WTC11 (cell line): ENCODE measurements around the gene RPUSD3. TPM values are rescaled to one million over a fixed set of nuclear protein-coding genes. Genes with fewer than 3 reads are reported as not detected.

Experiments used
- ATAC-seq: fragments of 200-7000 bp; cut with Tn5 transposase; 2 replicates; pipeline ENCODE4 v1.10.0; 2021; ENCODE audit warnings: mild to moderate bottlenecking, moderate library complexity
- CTCF ChIA-PET: fragments of 300-600 bp; sonication (Branson Sonifier 250); formaldehyde crosslinking; loops from one replicate; lab custom pipeline; 2021; ENCODE audit warnings: antibody characterized with exemption; lab: Charles Lee
- POLR2A ChIA-PET: fragments of 350-600 bp; sonication (Branson Sonifier 250); formaldehyde crosslinking; loops from one replicate; lab custom pipeline; 2021; ENCODE audit warnings: antibody characterized with exemption; lab: Charles Lee
- DNase-seq: peaks from one replicate; pipeline ENCODE4 v3.0.0; 2021; ENCODE audit warnings: low spot score
- H3K27ac Mint-ChIP-seq: 2 replicates; pipeline ENCODE4 v1.8.0; 2021; ENCODE audit warnings: mixed read lengths
- H3K27me3 Mint-ChIP-seq: 2 replicates; pipeline ENCODE4 v1.8.0; 2021; ENCODE audit warnings: low read depth, mild to moderate bottlenecking, moderate library complexity, mixed read lengths
- H3K36me3 Mint-ChIP-seq: 2 replicates; pipeline ENCODE4 v1.8.0; 2021; ENCODE audit warnings: mixed read lengths
- H3K4me1 Mint-ChIP-seq: 2 replicates; pipeline ENCODE4 v1.8.0; 2022; ENCODE audit warnings: mixed read lengths
- H3K4me3 Mint-ChIP-seq: 2 replicates; pipeline ENCODE4 v1.8.0; 2021; ENCODE audit warnings: mild to moderate bottlenecking, moderate library complexity, mixed read lengths
- H3K9me3 Mint-ChIP-seq: 2 replicates; pipeline ENCODE4 v1.8.0; 2021; ENCODE audit warnings: mixed read lengths
- ELF4 ChIP-seq: sonication (generic); formaldehyde crosslinking; IDR thresholded peaks from 2 replicates; pipeline ENCODE4 v1.8.1; 2022; ENCODE audit warnings: low read depth, mild to moderate bottlenecking, moderate library complexity, missing genetic modification reagents
- ESRRA ChIP-seq: sonication (generic); formaldehyde crosslinking; IDR thresholded peaks from 2 replicates; pipeline ENCODE4 v1.8.1; 2022; ENCODE audit warnings: mild to moderate bottlenecking, missing genetic modification reagents, borderline replicate concordance
- FOXJ3 ChIP-seq: sonication (generic); formaldehyde crosslinking; IDR thresholded peaks from 2 replicates; pipeline ENCODE4 v1.9.0; 2021; ENCODE audit warnings: missing genetic modification reagents, mild to moderate bottlenecking, borderline replicate concordance
- HMGA2 ChIP-seq: fragments of 250-450 bp; sonication (Bioruptor Pico); IDR thresholded peaks from 2 replicates; pipeline ENCODE4 v1.4.0; 2021; ENCODE audit warnings: mild to moderate bottlenecking, moderate library complexity
- KAT7 ChIP-seq: sonication (generic); formaldehyde crosslinking; IDR thresholded peaks from 2 replicates; pipeline ENCODE4 v1.8.1; 2023; ENCODE audit warnings: missing genetic modification reagents, mild to moderate bottlenecking, borderline replicate concordance
- NR1H2 ChIP-seq: sonication (generic); formaldehyde crosslinking; IDR thresholded peaks from 2 replicates; pipeline ENCODE4 v1.9.0; 2021; ENCODE audit warnings: mild to moderate bottlenecking, moderate library complexity, missing genetic modification reagents
- RORB ChIP-seq: fragments of 250-450 bp; sonication (Bioruptor Pico); IDR thresholded peaks from 2 replicates; pipeline ENCODE4 v1.9.0; 2021; ENCODE audit warnings: mild to moderate bottlenecking
- TCF7 ChIP-seq: sonication (generic); formaldehyde crosslinking; IDR thresholded peaks from 2 replicates; pipeline ENCODE4 v1.8.0; 2022; ENCODE audit warnings: mild to moderate bottlenecking, low read depth, missing genetic modification reagents, moderate library complexity
- TEAD1 ChIP-seq: sonication (generic); formaldehyde crosslinking; IDR thresholded peaks from 2 replicates; pipeline ENCODE4 v1.8.0; 2022; ENCODE audit warnings: mild to moderate bottlenecking, missing genetic modification reagents
- ZNF138 ChIP-seq: sonication (generic); formaldehyde crosslinking; conservative IDR thresholded peaks from 2 replicates; pipeline ENCODE4 v1.8.1; 2022; ENCODE audit warnings: mild to moderate bottlenecking, moderate library complexity, missing genetic modification reagents
- ZNF416 ChIP-seq: fragments of 250-450 bp; sonication (Bioruptor Pico); IDR thresholded peaks from 2 replicates; pipeline ENCODE4 v1.9.0; 2021; ENCODE audit warnings: mild to moderate bottlenecking, inconsistent platforms
- total RNA-seq: library from RNA; stranded (reverse); gene quantifications from 3 replicates; pipeline ENCODE4 v1.2.3, GENCODE V29; 2021
- TF ChIP-seq, protein P1 (sequence below): fragments of 250-450 bp; sonication (Bioruptor Pico); IDR thresholded peaks from 2 replicates; pipeline ENCODE4 v1.9.0; 2021; ENCODE audit warnings: mild to moderate bottlenecking, borderline replicate concordance
- TF ChIP-seq, protein P2 (sequence below): sonication (generic); formaldehyde crosslinking; conservative IDR thresholded peaks from 2 replicates; pipeline ENCODE4 v1.8.1; 2022; ENCODE audit warnings: mild to moderate bottlenecking, missing genetic modification reagents
- TF ChIP-seq, protein P3 (sequence below): fragments of 250-450 bp; sonication (Bioruptor Pico); IDR thresholded peaks from 2 replicates; pipeline ENCODE4 v1.9.0; 2021; ENCODE audit warnings: moderate library complexity, mild to moderate bottlenecking, inconsistent platforms, borderline replicate concordance
- TF ChIP-seq, protein P4 (sequence below): sonication (generic); formaldehyde crosslinking; IDR thresholded peaks from 2 replicates; pipeline ENCODE4 v1.8.0; 2023; ENCODE audit warnings: missing genetic modification reagents, mild to moderate bottlenecking, borderline replicate concordance
- TF ChIP-seq, protein P5 (sequence below): fragments of 250-450 bp; sonication (Bioruptor Pico); IDR thresholded peaks from 2 replicates; pipeline ENCODE4 v2.1.2; 2022; ENCODE audit warnings: mild to moderate bottlenecking, moderate library complexity
- TF ChIP-seq, protein P6 (sequence below): sonication (generic); formaldehyde crosslinking; IDR thresholded peaks from 2 replicates; pipeline ENCODE4 v1.8.1; 2022; ENCODE audit warnings: low read depth, mild to moderate bottlenecking, moderate library complexity, missing genetic modification reagents, borderline replicate concordance
- TF ChIP-seq, protein P7 (sequence below): sonication (generic); formaldehyde crosslinking; IDR thresholded peaks from 2 replicates; pipeline ENCODE4 v1.8.0; 2022; ENCODE audit warnings: mild to moderate bottlenecking, missing genetic modification reagents

The RPUSD3 gene
- total RNA-seq, 1 experiment from 2014 or later, result 95.5 TPM

DNA sequence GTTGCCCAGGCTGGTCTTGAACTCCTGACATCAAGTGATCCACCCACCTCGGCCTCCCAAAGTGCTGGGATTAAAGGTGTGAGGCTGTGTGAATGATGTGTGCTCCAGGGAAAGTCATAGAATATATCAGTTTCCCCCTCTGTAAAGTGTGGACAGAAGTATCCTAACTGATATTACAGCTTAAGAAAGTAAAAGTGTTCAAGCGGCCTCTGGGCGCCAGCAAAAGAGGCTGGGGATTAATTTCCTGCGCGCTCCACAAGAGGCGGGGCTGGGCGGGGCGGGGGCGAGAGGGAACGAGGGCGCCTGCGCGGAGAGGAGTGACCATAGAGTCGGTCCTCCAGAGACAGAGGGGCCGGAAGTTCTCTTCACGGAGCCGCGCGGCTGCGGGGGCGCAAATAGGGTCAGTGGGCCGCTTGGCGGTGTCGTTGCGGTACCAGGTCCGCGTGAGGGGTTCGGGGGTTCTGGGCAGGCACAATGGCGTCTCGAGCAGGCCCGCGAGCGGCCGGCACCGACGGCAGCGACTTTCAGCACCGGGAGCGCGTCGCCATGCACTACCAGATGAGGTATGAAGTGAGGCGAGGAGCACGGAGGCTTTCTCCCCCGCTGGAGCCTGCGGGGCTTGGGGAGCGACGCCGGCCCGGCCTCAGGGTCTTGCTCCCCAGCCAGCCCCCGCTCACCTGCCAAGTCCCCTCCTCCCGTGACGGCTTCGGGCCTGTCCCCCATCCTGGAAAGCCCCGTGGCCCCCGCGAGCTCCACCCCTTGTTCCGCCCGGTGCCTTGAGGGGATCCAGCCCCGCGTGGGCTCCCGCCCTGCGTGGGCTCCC, 46.7 kb upstream of the RPUSD3 start, which contains the start of gene JAGN1 (continued):
- TF ChIP-seq, protein P1, sequence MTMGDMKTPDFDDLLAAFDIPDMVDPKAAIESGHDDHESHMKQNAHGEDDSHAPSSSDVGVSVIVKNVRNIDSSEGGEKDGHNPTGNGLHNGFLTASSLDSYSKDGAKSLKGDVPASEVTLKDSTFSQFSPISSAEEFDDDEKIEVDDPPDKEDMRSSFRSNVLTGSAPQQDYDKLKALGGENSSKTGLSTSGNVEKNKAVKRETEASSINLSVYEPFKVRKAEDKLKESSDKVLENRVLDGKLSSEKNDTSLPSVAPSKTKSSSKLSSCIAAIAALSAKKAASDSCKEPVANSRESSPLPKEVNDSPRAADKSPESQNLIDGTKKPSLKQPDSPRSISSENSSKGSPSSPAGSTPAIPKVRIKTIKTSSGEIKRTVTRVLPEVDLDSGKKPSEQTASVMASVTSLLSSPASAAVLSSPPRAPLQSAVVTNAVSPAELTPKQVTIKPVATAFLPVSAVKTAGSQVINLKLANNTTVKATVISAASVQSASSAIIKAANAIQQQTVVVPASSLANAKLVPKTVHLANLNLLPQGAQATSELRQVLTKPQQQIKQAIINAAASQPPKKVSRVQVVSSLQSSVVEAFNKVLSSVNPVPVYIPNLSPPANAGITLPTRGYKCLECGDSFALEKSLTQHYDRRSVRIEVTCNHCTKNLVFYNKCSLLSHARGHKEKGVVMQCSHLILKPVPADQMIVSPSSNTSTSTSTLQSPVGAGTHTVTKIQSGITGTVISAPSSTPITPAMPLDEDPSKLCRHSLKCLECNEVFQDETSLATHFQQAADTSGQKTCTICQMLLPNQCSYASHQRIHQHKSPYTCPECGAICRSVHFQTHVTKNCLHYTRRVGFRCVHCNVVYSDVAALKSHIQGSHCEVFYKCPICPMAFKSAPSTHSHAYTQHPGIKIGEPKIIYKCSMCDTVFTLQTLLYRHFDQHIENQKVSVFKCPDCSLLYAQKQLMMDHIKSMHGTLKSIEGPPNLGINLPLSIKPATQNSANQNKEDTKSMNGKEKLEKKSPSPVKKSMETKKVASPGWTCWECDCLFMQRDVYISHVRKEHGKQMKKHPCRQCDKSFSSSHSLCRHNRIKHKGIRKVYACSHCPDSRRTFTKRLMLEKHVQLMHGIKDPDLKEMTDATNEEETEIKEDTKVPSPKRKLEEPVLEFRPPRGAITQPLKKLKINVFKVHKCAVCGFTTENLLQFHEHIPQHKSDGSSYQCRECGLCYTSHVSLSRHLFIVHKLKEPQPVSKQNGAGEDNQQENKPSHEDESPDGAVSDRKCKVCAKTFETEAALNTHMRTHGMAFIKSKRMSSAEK (CRISPR knock-in tag), result no peak
- TF ChIP-seq, protein P2, sequence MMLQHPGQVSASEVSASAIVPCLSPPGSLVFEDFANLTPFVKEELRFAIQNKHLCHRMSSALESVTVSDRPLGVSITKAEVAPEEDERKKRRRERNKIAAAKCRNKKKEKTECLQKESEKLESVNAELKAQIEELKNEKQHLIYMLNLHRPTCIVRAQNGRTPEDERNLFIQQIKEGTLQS, result no peak
- TF ChIP-seq ZNF416 (no peak), ELF4 (CRISPR knock-in tag) (no peak), RORB (CRISPR knock-in tag) (no peak), ESRRA (CRISPR knock-in tag) (peak; percentile 67; the same call in 1 of the 2 replicates), FOXJ3 (CRISPR knock-in tag) (no peak), TCF7 (CRISPR knock-in tag) (no peak), KAT7 (CRISPR knock-in tag) (0 out of 2 replicates have a peak, but pooled peaks have one; percentile 42), NR1H2 (CRISPR knock-in tag) (no peak)
- TF ChIP-seq, protein P3, sequence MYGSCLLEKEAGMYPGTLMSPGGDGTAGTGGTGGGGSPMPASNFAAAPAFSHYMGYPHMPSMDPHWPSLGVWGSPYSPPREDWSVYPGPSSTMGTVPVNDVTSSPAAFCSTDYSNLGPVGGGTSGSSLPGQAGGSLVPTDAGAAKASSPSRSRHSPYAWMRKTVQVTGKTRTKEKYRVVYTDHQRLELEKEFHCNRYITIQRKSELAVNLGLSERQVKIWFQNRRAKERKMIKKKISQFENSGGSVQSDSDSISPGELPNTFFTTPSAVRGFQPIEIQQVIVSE, result no peak
- TF ChIP-seq, protein P4, sequence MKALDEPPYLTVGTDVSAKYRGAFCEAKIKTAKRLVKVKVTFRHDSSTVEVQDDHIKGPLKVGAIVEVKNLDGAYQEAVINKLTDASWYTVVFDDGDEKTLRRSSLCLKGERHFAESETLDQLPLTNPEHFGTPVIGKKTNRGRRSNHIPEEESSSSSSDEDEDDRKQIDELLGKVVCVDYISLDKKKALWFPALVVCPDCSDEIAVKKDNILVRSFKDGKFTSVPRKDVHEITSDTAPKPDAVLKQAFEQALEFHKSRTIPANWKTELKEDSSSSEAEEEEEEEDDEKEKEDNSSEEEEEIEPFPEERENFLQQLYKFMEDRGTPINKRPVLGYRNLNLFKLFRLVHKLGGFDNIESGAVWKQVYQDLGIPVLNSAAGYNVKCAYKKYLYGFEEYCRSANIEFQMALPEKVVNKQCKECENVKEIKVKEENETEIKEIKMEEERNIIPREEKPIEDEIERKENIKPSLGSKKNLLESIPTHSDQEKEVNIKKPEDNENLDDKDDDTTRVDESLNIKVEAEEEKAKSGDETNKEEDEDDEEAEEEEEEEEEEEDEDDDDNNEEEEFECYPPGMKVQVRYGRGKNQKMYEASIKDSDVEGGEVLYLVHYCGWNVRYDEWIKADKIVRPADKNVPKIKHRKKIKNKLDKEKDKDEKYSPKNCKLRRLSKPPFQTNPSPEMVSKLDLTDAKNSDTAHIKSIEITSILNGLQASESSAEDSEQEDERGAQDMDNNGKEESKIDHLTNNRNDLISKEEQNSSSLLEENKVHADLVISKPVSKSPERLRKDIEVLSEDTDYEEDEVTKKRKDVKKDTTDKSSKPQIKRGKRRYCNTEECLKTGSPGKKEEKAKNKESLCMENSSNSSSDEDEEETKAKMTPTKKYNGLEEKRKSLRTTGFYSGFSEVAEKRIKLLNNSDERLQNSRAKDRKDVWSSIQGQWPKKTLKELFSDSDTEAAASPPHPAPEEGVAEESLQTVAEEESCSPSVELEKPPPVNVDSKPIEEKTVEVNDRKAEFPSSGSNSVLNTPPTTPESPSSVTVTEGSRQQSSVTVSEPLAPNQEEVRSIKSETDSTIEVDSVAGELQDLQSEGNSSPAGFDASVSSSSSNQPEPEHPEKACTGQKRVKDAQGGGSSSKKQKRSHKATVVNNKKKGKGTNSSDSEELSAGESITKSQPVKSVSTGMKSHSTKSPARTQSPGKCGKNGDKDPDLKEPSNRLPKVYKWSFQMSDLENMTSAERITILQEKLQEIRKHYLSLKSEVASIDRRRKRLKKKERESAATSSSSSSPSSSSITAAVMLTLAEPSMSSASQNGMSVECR (CRISPR knock-in tag), result peak; percentile 95
- TF ChIP-seq, protein P5, sequence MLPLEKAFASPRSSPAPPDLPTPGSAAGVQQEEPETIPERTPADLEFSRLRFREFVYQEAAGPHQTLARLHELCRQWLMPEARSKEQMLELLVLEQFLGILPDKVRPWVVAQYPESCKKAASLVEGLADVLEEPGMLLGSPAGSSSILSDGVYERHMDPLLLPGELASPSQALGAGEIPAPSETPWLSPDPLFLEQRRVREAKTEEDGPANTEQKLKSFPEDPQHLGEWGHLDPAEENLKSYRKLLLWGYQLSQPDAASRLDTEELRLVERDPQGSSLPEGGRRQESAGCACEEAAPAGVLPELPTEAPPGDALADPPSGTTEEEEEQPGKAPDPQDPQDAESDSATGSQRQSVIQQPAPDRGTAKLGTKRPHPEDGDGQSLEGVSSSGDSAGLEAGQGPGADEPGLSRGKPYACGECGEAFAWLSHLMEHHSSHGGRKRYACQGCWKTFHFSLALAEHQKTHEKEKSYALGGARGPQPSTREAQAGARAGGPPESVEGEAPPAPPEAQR, result no peak

DNA sequence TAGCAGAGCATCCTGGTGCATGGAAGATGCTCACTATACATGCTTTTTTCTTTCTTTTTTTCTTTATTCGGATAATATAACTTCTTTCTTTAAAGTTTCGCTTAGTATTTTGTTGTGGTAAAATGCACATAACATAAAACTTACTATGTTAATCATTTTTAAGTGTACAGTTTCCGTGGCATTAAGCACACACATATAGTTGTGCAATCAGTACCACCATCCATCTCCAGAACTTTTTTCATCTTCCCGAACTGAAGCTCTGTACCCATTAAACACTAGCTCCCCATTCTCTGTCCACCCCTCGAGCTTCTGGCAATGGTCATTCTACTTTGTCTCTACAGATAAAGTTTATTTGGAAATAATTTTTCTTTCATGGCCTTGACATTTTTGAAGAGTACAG, 45.6 kb upstream of the RPUSD3 start:
- H3K27ac Mint-ChIP-seq, result no peak overlapping the region
- no peaks in the 10 kb centered on the region for H3K9me3 Mint-ChIP-seq
- ChIA-PET POLR2A (no interaction called here), CTCF (no interaction called here)
- peaks cover 8% of the 10 kb centered on the region for H3K4me1 Mint-ChIP-seq
- H3K27me3 Mint-ChIP-seq, result peaks cover 7% of the 10 kb centered on the region
- H3K4me3 Mint-ChIP-seq, result no peak overlapping the region
- peaks cover 22% of the 10 kb centered on the region for H3K36me3 Mint-ChIP-seq
- no peak for DNase-seq
- no peak for ATAC-seq
- TF ChIP-seq TEAD1 (CRISPR knock-in tag), result no peak
- TF ChIP-seq ZNF138, result no peak
- TF ChIP-seq HMGA2 (CRISPR knock-in tag), result no peak
- TF ChIP-seq, protein P6, sequence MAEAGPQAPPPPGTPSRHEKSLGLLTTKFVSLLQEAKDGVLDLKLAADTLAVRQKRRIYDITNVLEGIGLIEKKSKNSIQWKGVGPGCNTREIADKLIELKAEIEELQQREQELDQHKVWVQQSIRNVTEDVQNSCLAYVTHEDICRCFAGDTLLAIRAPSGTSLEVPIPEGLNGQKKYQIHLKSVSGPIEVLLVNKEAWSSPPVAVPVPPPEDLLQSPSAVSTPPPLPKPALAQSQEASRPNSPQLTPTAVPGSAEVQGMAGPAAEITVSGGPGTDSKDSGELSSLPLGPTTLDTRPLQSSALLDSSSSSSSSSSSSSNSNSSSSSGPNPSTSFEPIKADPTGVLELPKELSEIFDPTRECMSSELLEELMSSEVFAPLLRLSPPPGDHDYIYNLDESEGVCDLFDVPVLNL (CRISPR knock-in tag), result no peak
- no peak for TF ChIP-seq KAT7 (CRISPR knock-in tag)
- TF ChIP-seq, protein P7, sequence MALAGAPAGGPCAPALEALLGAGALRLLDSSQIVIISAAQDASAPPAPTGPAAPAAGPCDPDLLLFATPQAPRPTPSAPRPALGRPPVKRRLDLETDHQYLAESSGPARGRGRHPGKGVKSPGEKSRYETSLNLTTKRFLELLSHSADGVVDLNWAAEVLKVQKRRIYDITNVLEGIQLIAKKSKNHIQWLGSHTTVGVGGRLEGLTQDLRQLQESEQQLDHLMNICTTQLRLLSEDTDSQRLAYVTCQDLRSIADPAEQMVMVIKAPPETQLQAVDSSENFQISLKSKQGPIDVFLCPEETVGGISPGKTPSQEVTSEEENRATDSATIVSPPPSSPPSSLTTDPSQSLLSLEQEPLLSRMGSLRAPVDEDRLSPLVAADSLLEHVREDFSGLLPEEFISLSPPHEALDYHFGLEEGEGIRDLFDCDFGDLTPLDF (CRISPR knock-in tag), result no peak
